ENCODE measurements around the gene ATXN7L2.
"Not testable (repeated sequence)": the region's sequence is repeated elsewhere in the genome, so short reads cannot be mapped to it uniquely, and the experiment has no call there.

ATXN7L2 gene

GRCh38 chr1:109470245-109470644 lies 13.5 kb upstream of the ATXN7L2 start:
- Histone ChIP-seq H2BK120ac (ENCODE audit: low read depth, low read length) (no peak overlapping the region), H2AFZ (ENCODE audit: low read depth, low read length) (no peak overlapping the region), H2AK5ac (ENCODE audit: low read length, severe bottlenecking) (no peak overlapping the region), H4K8ac (ENCODE audit: low read length) (no peak overlapping the region), H2BK12ac (ENCODE audit: low read length in 2 of 2) (no peak overlapping the region), H2BK5ac (ENCODE audit: low read depth, low read length, poor library complexity, severe bottlenecking) (no peak overlapping the region), H3K9ac (ENCODE audit: low read length) (no peak overlapping the region), H3K23ac (ENCODE audit: low read length in 2 of 2) (no peak overlapping the region), H3K9me3 (ENCODE audit: control insufficient read depth, low read length) (no peaks in the 10 kb centered on the region), H3K4me3 (ENCODE audit: insufficient read depth in 1 of 2, low read depth in 1 of 2, low read length in 2 of 2) (no peak overlapping the region), H3K4me2 (ENCODE audit: low read length, poor library complexity, severe bottlenecking) (no peak overlapping the region), H3K18ac (ENCODE audit: low read depth in 1 of 2, low read length in 2 of 2) (no peak overlapping the region), H4K91ac (ENCODE audit: low read length) (no peak overlapping the region), H2BK15ac (ENCODE audit: low read depth, poor library complexity, severe bottlenecking) (no peak overlapping the region), H3K79me1 (replicated peaks; ENCODE audit: low read length, poor library complexity, severe bottlenecking) (no peaks in the 10 kb centered on the region), H3K14ac (ENCODE audit: low read length in 2 of 2) (no peak overlapping the region), H3K27ac (ENCODE audit: low read length, poor library complexity, severe bottlenecking) (no peak overlapping the region), H3K36me3 (ENCODE audit: control insufficient read depth in 1 of 2, insufficient read depth in 2 of 2, low read depth in 1 of 2, low read length in 2 of 2) (peaks cover 0 to 7% of the 10 kb centered on the region in 2 experiments), H3K27me3 (ENCODE audit: control insufficient read depth in 1 of 2, insufficient read depth in 1 of 2, low read length in 2 of 2) (peaks cover 0 to 85% of the 10 kb centered on the region in 2 experiments), H3K4ac (ENCODE audit: low read depth in 1 of 2, low read length in 2 of 2) (no peak overlapping the region), H3K4me1 (ENCODE audit: control insufficient read depth, insufficient read depth, low read depth, low read length) (peaks cover 9% of the 10 kb centered on the region)
- 81% methylated on average over 6 of the region's 6 CpGs for WGBS
- no peak for DNase-seq

GRCh38 chr1:109472779-109473178 lies 10.9 kb upstream of the ATXN7L2 start:
- no peaks in the 10 kb centered on the region for H3K79me1 ChIP-seq (replicated peaks; ENCODE audit: low read length, poor library complexity, severe bottlenecking)
- no peak overlapping the region for H2AK5ac ChIP-seq (ENCODE audit: low read length, severe bottlenecking)
- no peak overlapping the region for H2BK5ac ChIP-seq (ENCODE audit: low read depth, low read length, poor library complexity, severe bottlenecking)
- peaks cover 0 to 90% of the 10 kb centered on the region in 2 experiments for H3K27me3 ChIP-seq (ENCODE audit: control insufficient read depth in 1 of 2, insufficient read depth in 1 of 2, low read length in 2 of 2)
- no peak for DNase-seq
- no peak overlapping the region for H3K4me2 ChIP-seq (ENCODE audit: low read length, poor library complexity, severe bottlenecking)
- H3K9me3 ChIP-seq (ENCODE audit: control insufficient read depth, low read length), result no peaks in the 10 kb centered on the region
- H2BK15ac ChIP-seq (ENCODE audit: low read depth, poor library complexity, severe bottlenecking), result no peak overlapping the region
- peaks cover 0 to 29% of the 10 kb centered on the region in 2 experiments for H3K36me3 ChIP-seq (ENCODE audit: control insufficient read depth in 1 of 2, insufficient read depth in 2 of 2, low read depth in 1 of 2, low read length in 2 of 2)
- no peak overlapping the region for H3K27ac ChIP-seq (ENCODE audit: low read length, poor library complexity, severe bottlenecking)
- H2AFZ ChIP-seq (ENCODE audit: low read depth, low read length), result no peak overlapping the region
- no peaks in the 10 kb centered on the region for H3K4me1 ChIP-seq (ENCODE audit: control insufficient read depth, insufficient read depth, low read depth, low read length)
- H4K91ac ChIP-seq (ENCODE audit: low read length), result no peak overlapping the region
- H3K4ac ChIP-seq (ENCODE audit: low read depth in 1 of 2, low read length in 2 of 2), result no peak overlapping the region
- WGBS, result 51% methylated on average over 3 of the region's 3 CpGs
- no peak overlapping the region for H4K8ac ChIP-seq (ENCODE audit: low read length)
- no peak overlapping the region for H3K14ac ChIP-seq (ENCODE audit: low read length in 2 of 2)
- H3K18ac ChIP-seq (ENCODE audit: low read depth in 1 of 2, low read length in 2 of 2), result no peak overlapping the region
- H2BK12ac ChIP-seq (ENCODE audit: low read length in 2 of 2), result no peak overlapping the region
- no peak overlapping the region for H3K23ac ChIP-seq (ENCODE audit: low read length in 2 of 2)
- H2BK120ac ChIP-seq (ENCODE audit: low read depth, low read length), result no peak overlapping the region
- no peak overlapping the region for H3K9ac ChIP-seq (ENCODE audit: low read length)
- H3K4me3 ChIP-seq (ENCODE audit: insufficient read depth in 1 of 2, low read depth in 1 of 2, low read length in 2 of 2), result no peak overlapping the region

DNA sequence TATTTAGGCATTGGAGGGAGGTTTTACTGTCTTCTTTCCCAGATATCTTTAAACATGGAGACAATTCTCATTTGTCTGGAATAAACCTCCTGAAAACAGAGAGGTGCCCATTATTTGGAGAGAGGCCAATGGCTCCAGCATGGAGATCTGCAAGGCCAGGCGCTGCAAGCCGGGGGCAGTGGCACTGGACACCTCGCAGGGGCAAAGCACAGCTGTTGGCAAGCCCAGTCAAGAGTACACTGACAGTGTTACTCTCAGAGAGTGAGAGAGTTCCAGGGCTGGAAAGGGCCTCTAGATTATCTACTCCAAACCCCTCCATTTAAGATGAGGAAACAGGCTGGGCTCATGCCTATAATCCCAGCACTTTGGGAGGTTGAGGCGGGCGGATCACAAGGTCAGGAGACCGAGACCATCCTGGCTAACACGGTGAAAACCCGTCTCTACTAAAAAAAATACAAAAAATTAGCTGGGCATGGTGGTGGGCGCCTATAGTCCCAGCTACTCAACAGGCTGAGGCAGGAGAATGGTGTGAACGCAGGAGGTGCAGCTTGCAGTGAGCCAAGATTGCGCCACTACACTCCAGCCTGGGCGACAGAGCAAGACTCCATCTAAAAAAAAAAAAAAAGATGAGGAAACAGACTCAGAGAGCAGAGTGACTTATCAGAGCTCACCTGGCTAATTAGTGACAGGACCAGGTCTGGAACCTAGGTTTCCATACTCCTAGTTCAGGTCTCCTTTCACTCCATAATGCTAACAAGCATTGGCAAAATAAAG lies 10.2 kb upstream of the ATXN7L2 start:
- not testable (repeated sequence) for H3K9ac ChIP-seq (ENCODE audit: low read length); H3K4me1 ChIP-seq (ENCODE audit: control insufficient read depth, insufficient read depth, low read depth, low read length); H3K4ac ChIP-seq (ENCODE audit: low read depth in 1 of 2, low read length in 2 of 2); H2BK120ac ChIP-seq (ENCODE audit: low read depth, low read length); H4K8ac ChIP-seq (ENCODE audit: low read length); H2BK5ac ChIP-seq (ENCODE audit: low read depth, low read length, poor library complexity, severe bottlenecking); DNase-seq; H2AFZ ChIP-seq (ENCODE audit: low read depth, low read length); H4K91ac ChIP-seq (ENCODE audit: low read length); H3K27ac ChIP-seq (ENCODE audit: low read length, poor library complexity, severe bottlenecking); H3K18ac ChIP-seq (ENCODE audit: low read depth in 1 of 2, low read length in 2 of 2); H3K14ac ChIP-seq (ENCODE audit: low read length in 2 of 2); H3K4me2 ChIP-seq (ENCODE audit: low read length, poor library complexity, severe bottlenecking); H3K9me3 ChIP-seq (ENCODE audit: control insufficient read depth, low read length); H3K4me3 ChIP-seq (ENCODE audit: insufficient read depth in 1 of 2, low read depth in 1 of 2, low read length in 2 of 2); H3K23ac ChIP-seq (ENCODE audit: low read length in 2 of 2); H2BK15ac ChIP-seq (ENCODE audit: low read depth, poor library complexity, severe bottlenecking); H2AK5ac ChIP-seq (ENCODE audit: low read length, severe bottlenecking); H2BK12ac ChIP-seq (ENCODE audit: low read length in 2 of 2); H3K79me1 ChIP-seq (replicated peaks; ENCODE audit: low read length, poor library complexity, severe bottlenecking)
- Histone ChIP-seq H3K27me3 (ENCODE audit: control insufficient read depth in 1 of 2, insufficient read depth in 1 of 2, low read length in 2 of 2) (peaks cover 0 to 90% of the 10 kb centered on the region in 2 experiments), H3K36me3 (ENCODE audit: control insufficient read depth in 1 of 2, insufficient read depth in 2 of 2, low read depth in 1 of 2, low read length in 2 of 2) (peaks cover 0 to 30% of the 10 kb centered on the region in 2 experiments)
- 84% methylated on average over 12 of the region's 12 CpGs for WGBS

GRCh38 chr1:109474697-109475096 lies 9.0 kb upstream of the ATXN7L2 start:
- Histone ChIP-seq H3K36me3 (ENCODE audit: control insufficient read depth in 1 of 2, insufficient read depth in 2 of 2, low read depth in 1 of 2, low read length in 2 of 2) (peaks cover 0 to 36% of the 10 kb centered on the region in 2 experiments), H3K9me3 (ENCODE audit: control insufficient read depth, low read length) (no peaks in the 10 kb centered on the region), H2BK15ac (ENCODE audit: low read depth, poor library complexity, severe bottlenecking) (no peak overlapping the region), H3K27me3 (ENCODE audit: control insufficient read depth in 1 of 2, insufficient read depth in 1 of 2, low read length in 2 of 2) (peaks cover 0 to 91% of the 10 kb centered on the region in 2 experiments), H3K4me2 (ENCODE audit: low read length, poor library complexity, severe bottlenecking) (no peak overlapping the region), H3K27ac (ENCODE audit: low read length, poor library complexity, severe bottlenecking) (no peak overlapping the region), H2BK12ac (ENCODE audit: low read length in 2 of 2) (no peak overlapping the region), H2AFZ (ENCODE audit: low read depth, low read length) (no peak overlapping the region), H3K4me1 (ENCODE audit: control insufficient read depth, insufficient read depth, low read depth, low read length) (no peaks in the 10 kb centered on the region), H4K91ac (ENCODE audit: low read length) (peak overlapping the region; percentile 54), H3K18ac (ENCODE audit: low read depth in 1 of 2, low read length in 2 of 2) (no peak overlapping the region), H2BK5ac (ENCODE audit: low read depth, low read length, poor library complexity, severe bottlenecking) (no peak overlapping the region), H2AK5ac (ENCODE audit: low read length, severe bottlenecking) (no peak overlapping the region), H3K9ac (ENCODE audit: low read length) (no peak overlapping the region), H2BK120ac (ENCODE audit: low read depth, low read length) (no peak overlapping the region), H3K23ac (ENCODE audit: low read length in 2 of 2) (no peak overlapping the region), H4K8ac (ENCODE audit: low read length) (peak overlapping the region; percentile 7), H3K79me1 (replicated peaks; ENCODE audit: low read length, poor library complexity, severe bottlenecking) (no peaks in the 10 kb centered on the region), H3K4ac (ENCODE audit: low read depth in 1 of 2, low read length in 2 of 2) (no peak overlapping the region), H3K14ac (ENCODE audit: low read length in 2 of 2) (no peak overlapping the region), H3K4me3 (ENCODE audit: insufficient read depth in 1 of 2, low read depth in 1 of 2, low read length in 2 of 2) (no peak overlapping the region)
- DNase-seq, result no peak
- WGBS, result 83% methylated on average over 1 of the region's 1 CpG

All from mesenchymal stem cell (in vitro differentiated cells and primary cell).